OCI-LY1 (cell line): Measurements from ENCODE around the gene TEAD3.
"Not testable (repeated sequence)": the region's sequence is repeated elsewhere in the genome, so short reads cannot be mapped to it uniquely, and the experiment has no call there.

Experiments used
- H2AFZ ChIP-seq: fragments of 200-600 bp; sonication (generic), shearing (Covaris generic); 2 replicates; pipeline ENCODE4 v1.6.0; 2014; ENCODE audit warnings: antibody characterized with exemption, mild to moderate bottlenecking, low read length
- H3F3A ChIP-seq: fragments of 200-600 bp; sonication (generic), shearing (Covaris generic); 2 replicates; pipeline ENCODE4 v1.6.0; 2014; ENCODE audit warnings: mild to moderate bottlenecking, antibody characterized with exemption, low read length, moderate library complexity; ENCODE audit not compliant: insufficient read depth
- H3K27ac ChIP-seq: fragments of 200-600 bp; sonication (generic); 2 replicates; pipeline ENCODE4 v1.5.1; 2014; ENCODE audit warnings: low read length, mixed run types, mild to moderate bottlenecking, low read depth; ENCODE audit not compliant: poor library complexity, severe bottlenecking
- H3K27me3 ChIP-seq: fragments of 200-600 bp; sonication (generic); 2 replicates; pipeline ENCODE4 v1.6.0; 2014; ENCODE audit warnings: antibody characterized with exemption, mild to moderate bottlenecking, low read length, moderate library complexity; ENCODE audit not compliant: insufficient read depth
- H3K36me3 ChIP-seq: fragments of 200-600 bp; sonication (generic); 2 replicates; pipeline ENCODE4 v1.6.1; 2014; ENCODE audit warnings: mild to moderate bottlenecking, antibody characterized with exemption, low read length, moderate library complexity, mixed read lengths; ENCODE audit not compliant: insufficient read depth
- H3K4me1 ChIP-seq: fragments of 200-600 bp; sonication (generic); 2 replicates; pipeline ENCODE4 v1.5.1; 2014; ENCODE audit warnings: mild to moderate bottlenecking, low read length, moderate library complexity; ENCODE audit not compliant: insufficient read depth, severe bottlenecking
- H3K4me2 ChIP-seq: fragments of 200-600 bp; sonication (generic), shearing (Covaris generic); 2 replicates; pipeline ENCODE4 v1.6.1; 2014; ENCODE audit warnings: low read length
- H3K4me3 ChIP-seq: fragments of 200-600 bp; sonication (generic); 2 replicates; pipeline ENCODE4 v1.5.1; 2014; ENCODE audit warnings: low read length, low read depth, mild to moderate bottlenecking, mixed read lengths; ENCODE audit not compliant: poor library complexity, severe bottlenecking
- H3K79me2 ChIP-seq: fragments of 200-600 bp; shearing (Covaris generic); 2 replicates; pipeline ENCODE4 v1.6.1; 2016; ENCODE audit warnings: mixed run types, low read length, mixed read lengths; ENCODE audit not compliant: insufficient read depth
- H3K9ac ChIP-seq: fragments of 200-600 bp; sonication (generic), shearing (Covaris generic); 2 replicates; pipeline ENCODE4 v1.6.1; 2014; ENCODE audit warnings: mild to moderate bottlenecking, low read length, mixed read lengths
- H3K9me2 ChIP-seq: fragments of 200-600 bp; sonication (generic), shearing (Covaris generic); 2 replicates; pipeline ENCODE4 v1.6.1; 2014; ENCODE audit warnings: low read depth, mild to moderate bottlenecking, low read length, mixed read lengths
- H3K9me3 ChIP-seq: fragments of 200-600 bp; shearing (Covaris generic); 2 replicates; pipeline ENCODE4 v1.6.1; 2014; ENCODE audit warnings: low read length, mixed read lengths
- H4K20me1 ChIP-seq: fragments of 200-600 bp; sonication (generic), shearing (Covaris generic); 2 replicates; pipeline ENCODE4 v1.6.0; 2016; ENCODE audit warnings: mild to moderate bottlenecking, low read length; ENCODE audit not compliant: insufficient read depth
- EZH2 ChIP-seq: fragments of 200-600 bp; sonication (generic), shearing (Covaris generic); IDR thresholded peaks from 2 replicates; pipeline ENCODE4 v1.8.0; 2017; ENCODE audit warnings: borderline replicate concordance, mixed run types, mild to moderate bottlenecking, antibody characterized with exemption, low read length, moderate library complexity, mixed read lengths
- TF ChIP-seq, protein P1 (sequence below): fragments of 200-600 bp; sonication (generic), shearing (Covaris generic); IDR thresholded peaks from 2 replicates; pipeline ENCODE4 v1.5.1; 2017; ENCODE audit warnings: mild to moderate bottlenecking, antibody characterized with exemption, low read length, moderate library complexity, mixed read lengths

TEAD3 gene

DNA sequence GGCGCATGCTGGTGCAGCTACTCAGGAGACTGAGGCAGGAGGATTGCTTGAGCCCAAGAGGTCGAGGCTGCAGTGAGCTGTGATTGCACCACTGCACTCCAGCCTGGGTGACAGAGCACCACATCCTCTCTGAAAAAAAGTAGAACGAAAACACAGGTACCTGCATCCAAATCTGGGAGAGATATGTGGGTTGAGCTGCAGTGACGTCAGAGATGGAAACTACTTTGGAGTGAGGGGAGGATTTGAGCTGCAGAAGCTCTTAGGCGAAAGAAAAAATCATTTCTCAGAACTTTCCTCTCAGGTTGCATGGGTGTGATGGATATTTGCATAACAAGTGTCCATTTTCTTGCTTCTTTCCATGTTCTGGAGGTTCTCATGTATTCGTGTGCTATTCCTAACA is 19.8 kb upstream of the TEAD3 start:
- Histone ChIP-seq H4K20me1 (no peaks in the 10 kb centered on the region), H3K36me3 (no peaks in the 10 kb centered on the region), H3K4me2 (no peak overlapping the region), H3K9me2 (no peaks in the 10 kb centered on the region), H3K79me2 (no peaks in the 10 kb centered on the region), H3K9me3 (no peaks in the 10 kb centered on the region), H3F3A (no peaks in the 10 kb centered on the region), H3K27me3 (no peaks in the 10 kb centered on the region; the same call in 1 of the 2 replicates), H3K9ac (no peak overlapping the region), H3K4me1 (no peaks in the 10 kb centered on the region), H3K4me3 (no peak overlapping the region), H3K27ac (no peak overlapping the region), H2AFZ (no peak overlapping the region)
- TF ChIP-seq, protein P1, sequence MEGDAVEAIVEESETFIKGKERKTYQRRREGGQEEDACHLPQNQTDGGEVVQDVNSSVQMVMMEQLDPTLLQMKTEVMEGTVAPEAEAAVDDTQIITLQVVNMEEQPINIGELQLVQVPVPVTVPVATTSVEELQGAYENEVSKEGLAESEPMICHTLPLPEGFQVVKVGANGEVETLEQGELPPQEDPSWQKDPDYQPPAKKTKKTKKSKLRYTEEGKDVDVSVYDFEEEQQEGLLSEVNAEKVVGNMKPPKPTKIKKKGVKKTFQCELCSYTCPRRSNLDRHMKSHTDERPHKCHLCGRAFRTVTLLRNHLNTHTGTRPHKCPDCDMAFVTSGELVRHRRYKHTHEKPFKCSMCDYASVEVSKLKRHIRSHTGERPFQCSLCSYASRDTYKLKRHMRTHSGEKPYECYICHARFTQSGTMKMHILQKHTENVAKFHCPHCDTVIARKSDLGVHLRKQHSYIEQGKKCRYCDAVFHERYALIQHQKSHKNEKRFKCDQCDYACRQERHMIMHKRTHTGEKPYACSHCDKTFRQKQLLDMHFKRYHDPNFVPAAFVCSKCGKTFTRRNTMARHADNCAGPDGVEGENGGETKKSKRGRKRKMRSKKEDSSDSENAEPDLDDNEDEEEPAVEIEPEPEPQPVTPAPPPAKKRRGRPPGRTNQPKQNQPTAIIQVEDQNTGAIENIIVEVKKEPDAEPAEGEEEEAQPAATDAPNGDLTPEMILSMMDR: no peak
- no peak for TF ChIP-seq EZH2

DNA sequence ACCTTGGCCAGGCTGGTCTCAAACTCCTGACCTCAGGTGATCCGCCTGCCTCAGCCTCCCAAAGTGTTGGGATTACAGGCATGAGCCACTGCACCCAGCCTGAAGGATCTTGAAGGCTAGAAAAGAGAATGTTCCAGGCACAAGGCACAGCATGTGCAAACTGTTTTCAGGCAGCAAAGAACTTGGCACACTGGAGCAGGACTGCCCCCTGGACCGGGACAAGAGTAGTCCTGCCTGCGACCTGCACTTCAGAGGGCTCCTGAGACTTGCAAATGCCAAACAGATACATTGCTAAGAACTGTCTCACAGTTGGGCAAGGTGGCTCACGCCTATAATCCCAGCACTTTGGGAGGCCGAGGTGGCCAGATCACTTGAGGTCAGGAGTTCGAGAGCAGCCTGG is 19.1 kb upstream of the TEAD3 start:
- not testable (repeated sequence) for H3K9me2 ChIP-seq, H3K4me3 ChIP-seq, H3K9ac ChIP-seq, H3K27ac ChIP-seq, H3K4me2 ChIP-seq, H3K79me2 ChIP-seq, H3K36me3 ChIP-seq, H3F3A ChIP-seq, H3K27me3 ChIP-seq, H3K9me3 ChIP-seq, H4K20me1 ChIP-seq, H2AFZ ChIP-seq, H3K4me1 ChIP-seq

DNA sequence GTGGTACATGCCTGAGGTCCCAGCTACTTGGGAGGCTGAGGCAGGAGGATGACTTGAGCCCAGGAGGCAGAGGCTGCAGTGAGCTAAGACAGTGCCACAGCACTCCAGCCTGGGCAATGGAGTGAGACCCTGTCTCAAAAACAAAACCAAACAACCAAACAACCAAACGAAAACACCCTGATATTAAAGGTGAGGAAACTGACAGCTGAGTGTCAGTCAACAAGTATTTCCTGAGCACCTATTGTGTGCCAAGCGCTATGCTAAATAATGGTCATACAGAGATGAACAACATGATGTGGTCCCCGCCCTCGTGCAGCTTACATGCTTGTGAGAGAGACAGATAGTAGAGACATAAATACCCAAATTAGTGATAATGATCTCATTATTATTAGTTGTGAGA is 17.7 kb upstream of the TEAD3 start:
- TF ChIP-seq, protein P1: no peak
- TF ChIP-seq EZH2: no peak
- no peaks in the 10 kb centered on the region for H3K79me2 ChIP-seq

GRCh38 chr6:35512740-35513139 is 15.9 kb upstream of the TEAD3 start, which contains the start of gene TULP1:
TSS of gene TULP1 (minus strand) at chr6:35512896. CDS start at chr6:35512858, 38 bp downstream.
- Histone ChIP-seq H3K4me3 (no peak within 1 kb of the TSS), H3K9ac (no peak within 1 kb of the TSS)

More for the DNA sequence above, 17.7 kb upstream of the TEAD3 start:
- H3K4me1 ChIP-seq: no peaks in the 10 kb centered on the region
- no peaks in the 10 kb centered on the region for H3K9me2 ChIP-seq
- H3K4me2 ChIP-seq: no peak overlapping the region
- H3K36me3 ChIP-seq: no peaks in the 10 kb centered on the region
- no peaks in the 10 kb centered on the region for H3K9me3 ChIP-seq
- H4K20me1 ChIP-seq: no peaks in the 10 kb centered on the region
- H3K27ac ChIP-seq: no peak overlapping the region
- H3F3A ChIP-seq: no peaks in the 10 kb centered on the region
- H3K4me3 ChIP-seq: no peak overlapping the region
- no peak overlapping the region for H2AFZ ChIP-seq
- H3K9ac ChIP-seq: no peak overlapping the region
- H3K27me3 ChIP-seq: no peaks in the 10 kb centered on the region; the same call in 1 of the 2 replicates

More at GRCh38 chr6:35512740-35513139, 15.9 kb upstream of the TEAD3 start, which contains the start of gene TULP1:
- Histone ChIP-seq H3K4me2 (no peak within 1 kb of the TSS), H3K27ac (no peak within 1 kb of the TSS), H2AFZ (no peak within 1 kb of the TSS), H3K36me3 (no peaks in the 10 kb centered on the region), H3F3A (no peaks in the 10 kb centered on the region), H3K4me1 (no peaks in the 10 kb centered on the region), H3K9me2 (no peaks in the 10 kb centered on the region), H4K20me1 (no peaks in the 10 kb centered on the region), H3K9me3 (no peaks in the 10 kb centered on the region), H3K79me2 (no peaks in the 10 kb centered on the region), H3K27me3 (no peaks in the 10 kb centered on the region; the same call in 1 of the 2 replicates)
- no peak for TF ChIP-seq EZH2
- TF ChIP-seq, protein P1: no peak
